Osteoblast (primary cell): ENCODE measurements around the gene PRR14L. TPM values are rescaled to one million over a fixed set of nuclear protein-coding genes. Genes with fewer than 3 reads are reported as not detected.

Source experiments
- DNase-seq: peaks from one replicate; pipeline ENCODE4 v3.0.0; 2011; ENCODE audit warnings: low spot score, mixed read lengths; ENCODE audit not compliant: insufficient read length; ENCODE audit errors: missing footprints
- H2AFZ ChIP-seq: 2 replicates; pipeline ENCODE4 v1.6.0; 2011; ENCODE audit warnings: mild to moderate bottlenecking, low read length
- H3K27ac ChIP-seq: 2 replicates; pipeline ENCODE4 v1.5.1; 2011; ENCODE audit warnings: mild to moderate bottlenecking, low read depth, low read length, moderate library complexity
- H3K27me3 ChIP-seq: 2 replicates; pipeline ENCODE4 v1.6.0; 2012; ENCODE audit warnings: mild to moderate bottlenecking, control low read depth, inconsistent platforms, low read length, moderate library complexity; ENCODE audit not compliant: insufficient read depth
- H3K36me3 ChIP-seq: 2 replicates; pipeline ENCODE4 v1.5.1; 2011; ENCODE audit warnings: mild to moderate bottlenecking, low read length, control low read depth, moderate library complexity; ENCODE audit not compliant: insufficient read depth
- H3K4me1 ChIP-seq: 2 replicates; pipeline ENCODE4 v1.5.1; 2011; ENCODE audit warnings: mild to moderate bottlenecking, low read length, control low read depth, moderate library complexity; ENCODE audit not compliant: insufficient read depth
- H3K4me2 ChIP-seq: 2 replicates; pipeline ENCODE4 v1.6.0; 2011; ENCODE audit warnings: mild to moderate bottlenecking, low read length; ENCODE audit not compliant: insufficient read depth
- H3K4me3 ChIP-seq: fragments of 200-600 bp; sonication (generic); 3 replicates; pipeline ENCODE4 v1.5.1; 2012; ENCODE audit warnings: mild to moderate bottlenecking, low read length, inconsistent platforms; ENCODE audit not compliant: insufficient read depth
- H3K79me2 ChIP-seq: 2 replicates; pipeline ENCODE4 v1.6.0; 2012; ENCODE audit warnings: mild to moderate bottlenecking, low read length, control low read depth, inconsistent platforms; ENCODE audit not compliant: insufficient read depth
- H3K9me3 ChIP-seq: 2 replicates; pipeline ENCODE4 v1.5.1; 2011; ENCODE audit warnings: low read depth, low read length, control low read depth
- H4K20me1 ChIP-seq: 2 replicates; pipeline ENCODE4 v1.6.0; 2012; ENCODE audit warnings: mild to moderate bottlenecking, low read length, control low read depth; ENCODE audit not compliant: insufficient read depth
- CTCF ChIP-seq: IDR thresholded peaks from 2 replicates; pipeline ENCODE4 v1.5.1; 2011; ENCODE audit warnings: mild to moderate bottlenecking, low read depth, low read length, moderate library complexity; ENCODE audit errors: extremely low read depth
- small RNA-seq: library from RNA; depleted of rRNA; stranded (forward); fragments of <200 nt; gene quantifications from one replicate; pipeline ENCODE3, GENCODE V24; 2012
- total RNA-seq: library from RNA; depleted of rRNA; stranded (reverse); fragments of >200 nt; gene quantifications from 2 replicates; pipeline ENCODE4 v1.2.3, GENCODE V29; 2012

The PRR14L gene
- total RNA-seq, 1 donor: 22.1 TPM

DNA sequence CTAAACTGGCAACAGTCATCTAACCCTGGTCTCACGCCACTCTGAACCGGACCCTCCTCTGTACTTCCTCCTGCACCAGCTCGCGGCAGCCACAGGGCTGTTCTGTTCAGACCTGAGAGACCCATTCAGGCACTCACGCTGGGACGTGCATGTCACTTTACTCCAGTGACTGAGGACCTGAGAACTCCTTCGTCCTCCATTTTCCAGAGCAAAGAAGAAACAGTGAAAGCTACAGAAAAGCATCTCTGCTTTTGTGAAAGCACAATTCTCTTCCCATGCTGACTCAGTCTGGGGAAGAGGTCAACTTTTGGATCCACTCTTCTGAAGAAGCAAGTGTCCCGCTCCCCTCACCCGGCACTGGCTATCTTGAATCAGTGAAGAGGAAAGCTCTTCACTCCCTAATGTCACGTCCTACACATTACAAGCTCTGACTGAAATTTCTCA lies 112.5 kb downstream of the PRR14L start:
- DNase-seq: peak; percentile 68
- Histone ChIP-seq H3K36me3 (peaks cover 13% of the 10 kb centered on the region), H4K20me1 (peaks cover 18% of the 10 kb centered on the region), H3K27me3 (no peaks in the 10 kb centered on the region), H3K9me3 (no peaks in the 10 kb centered on the region), H3K4me1 (peaks cover 23% of the 10 kb centered on the region), H3K4me2 (peak overlapping the region; percentile 76), H3K79me2 (peaks cover 77% of the 10 kb centered on the region), H3K4me3 (peak overlapping the region; percentile 38), H3K27ac (peak overlapping the region; percentile 90), H2AFZ (peak overlapping the region; percentile 62)
- no peak for TF ChIP-seq CTCF

- H3K9me3 ChIP-seq: no peaks in the 10 kb centered on the region
- H3K4me3 ChIP-seq: no peak overlapping the region
- no peak overlapping the region for H2AFZ ChIP-seq
- H4K20me1 ChIP-seq: peaks cover 15% of the 10 kb centered on the region
- peaks cover 80% of the 10 kb centered on the region for H3K79me2 ChIP-seq
- TF ChIP-seq CTCF: no peak
- H3K36me3 ChIP-seq: peaks cover 6% of the 10 kb centered on the region
- H3K4me2 ChIP-seq: no peak overlapping the region
- no peaks in the 10 kb centered on the region for H3K27me3 ChIP-seq
- DNase-seq: peak; percentile 38
- H3K4me1 ChIP-seq: peaks cover 30% of the 10 kb centered on the region
- H3K27ac ChIP-seq: no peak overlapping the region
Observed at GRCh38 chr22:31635638-31636306, 114.2 kb downstream of the PRR14L start.

DNA sequence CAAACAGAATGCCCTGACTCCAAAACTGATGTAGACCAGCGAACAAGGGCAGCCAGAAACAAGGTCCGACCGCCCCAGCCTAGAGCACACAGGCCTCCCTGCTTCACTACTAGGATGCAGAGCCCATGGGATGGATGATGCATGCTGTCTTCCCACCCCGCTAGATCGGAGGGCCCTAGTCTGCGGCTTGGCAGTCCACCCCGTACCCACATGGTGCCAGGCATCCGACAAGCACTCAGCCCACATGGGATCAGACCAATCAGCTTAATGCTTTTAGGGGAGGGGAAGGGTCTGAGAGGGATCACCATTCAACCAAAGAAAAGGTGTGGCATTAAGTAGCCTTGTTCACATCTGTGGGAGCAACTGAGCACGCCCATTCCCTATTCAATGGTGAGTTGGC lies 118.5 kb downstream of the PRR14L start:
- peaks cover 48% of the 10 kb centered on the region for H4K20me1 ChIP-seq
- peak overlapping the region; percentile 90 for H3K4me3 ChIP-seq
- no peaks in the 10 kb centered on the region for H3K27me3 ChIP-seq
- H3K4me2 ChIP-seq: peak overlapping the region; percentile 88
- TF ChIP-seq CTCF: no peak
- peak; percentile 73 for DNase-seq
- H2AFZ ChIP-seq: peak overlapping the region; percentile 77
- peaks cover 92% of the 10 kb centered on the region for H3K79me2 ChIP-seq
- H3K4me1 ChIP-seq: peaks cover 20% of the 10 kb centered on the region
- H3K9me3 ChIP-seq: no peaks in the 10 kb centered on the region
- peaks cover 11% of the 10 kb centered on the region for H3K36me3 ChIP-seq
- peak overlapping the region; percentile 89 for H3K27ac ChIP-seq

Small RNAs within 50 kb of the gene (small RNA-seq; reads per million reads assigned to genes)
- not detected for gene RN7SL20P

Other genes with a start within 250 kb of the PRR14L start
- 35.1 and 37.3 TPM in 2 replicates for gene PISD, start 87.9 kb downstream of the PRR14L start, total RNA-seq
- gene DEPDC5, start 3.9 kb upstream of the PRR14L start, total RNA-seq: 15.2 and 18.0 TPM in 2 replicates
- 146 and 151 TPM in 2 replicates for gene YWHAH, start 194.4 kb upstream of the PRR14L start, total RNA-seq